K562 (cell line): Measurements from ENCODE around the gene ZC3H10. TPM values are rescaled to one million over a fixed set of nuclear protein-coding genes. Genes with fewer than 3 reads are reported as not detected.

ENCODE experiments used
- ATAC-seq: fragments of 200-7000 bp; cut with Tn5 transposase; 3 replicates; pipeline ENCODE4 v1.9.1; 2020; ENCODE audit warnings: moderate library complexity
- BruUV-seq: library from RNA; stranded (reverse); fragments of 400-500 nt; replicated peaks from 2 replicates; lab custom pipeline; 2021; lab: Mats Ljungman, UMichigan
- CTCF ChIA-PET: fragments of 300-600 bp; formaldehyde crosslinking; extraction: SDS; loops from one replicate; lab custom pipeline; 2021; ENCODE audit warnings: low intra/inter-chr PET ratio; lab: Yijun Ruan, JAX
- POLR2A ChIA-PET: fragments of 300-600, 350-650 bp; sonication (Branson Sonifier 250); formaldehyde crosslinking; extraction: SDS; loops from one replicate; lab custom pipeline; 2021; ENCODE audit warnings: antibody characterized with exemption, inconsistent platforms; lab: Yijun Ruan, JAX
- DNase-seq, 4 experiments: peaks; one replicate each; pipeline versions ENCODE4 v3.0.0 to v3.0.0-alpha.2; 2011 to 2018; ENCODE audit warnings: low spot score in 3 of 4, mixed read lengths in 3 of 4; ENCODE audit errors: extremely low read depth in 1 of 4
- FAIRE-seq: peaks from 2 replicates; lab custom pipeline; 2011; peaks lifted over from hg19 to GRCh38; lab: Jason Lieb, UNC
- H2AFZ ChIP-seq: 2 replicates; pipeline ENCODE4 v1.6.0; 2011; ENCODE audit warnings: low read depth, low read length, control low read depth, inconsistent platforms
- H3K27ac ChIP-seq: fragments of 200-600 bp; 3 replicates; pipeline ENCODE4 v1.8.0; 2011; ENCODE audit warnings: low read depth, mild to moderate bottlenecking, control low read depth, inconsistent platforms, low read length, moderate library complexity, mixed read lengths; ENCODE audit errors: extremely low read depth
- H3K27me3 ChIP-seq, 2 experiments: fragments of 300-600 bp in 1 of 2; 2 replicates in 1 of 2; 3 replicates in 1 of 2; pipeline versions ENCODE4 v1.6.0 to v1.8.0; 2011; ENCODE audit warnings: inconsistent platforms in 2 of 2, low read length in 2 of 2, mild to moderate bottlenecking in 1 of 2, mixed read lengths in 1 of 2, moderate library complexity in 1 of 2; ENCODE audit not compliant: control insufficient read depth in 2 of 2, insufficient read depth in 2 of 2
- H3K36me3 ChIP-seq: fragments of 300-600 bp; 3 replicates; pipeline ENCODE4 v1.8.0; 2011; ENCODE audit warnings: mild to moderate bottlenecking, low read length, inconsistent platforms; ENCODE audit not compliant: control insufficient read depth, insufficient read depth
- H3K4me1 ChIP-seq, 2 experiments: fragments of 200-600 bp in 1 of 2; replicated peaks in 1 of 2; 2 replicates in 1 of 2; 3 replicates in 1 of 2; pipeline versions ENCODE4 v1.5.1 to v1.8.0; 2011; ENCODE audit warnings: inconsistent platforms in 2 of 2, low read length in 2 of 2, mild to moderate bottlenecking in 1 of 2, mixed read lengths in 1 of 2, moderate library complexity in 1 of 2; ENCODE audit not compliant: control insufficient read depth in 2 of 2, insufficient read depth in 2 of 2
- H3K4me2 ChIP-seq: 2 replicates; pipeline ENCODE4 v1.6.1; 2011; ENCODE audit warnings: low read length, control low read depth, inconsistent platforms, mixed read lengths; ENCODE audit not compliant: insufficient read depth
- H3K4me3 ChIP-seq: fragments of 200-600 bp; sonication (generic), shearing (Covaris generic); 2 replicates; pipeline ENCODE4 v1.5.1; 2016; ENCODE audit warnings: control low read depth, inconsistent platforms
- H3K79me2 ChIP-seq: fragments of 200-600 bp; 3 replicates; pipeline ENCODE4 v1.8.0; 2011; ENCODE audit warnings: low read length, inconsistent platforms; ENCODE audit not compliant: control insufficient read depth, insufficient read depth
- H3K9ac ChIP-seq, 2 experiments: 2 replicates each; pipeline versions ENCODE4 v1.6.0 to v1.6.1; 2011; ENCODE audit warnings: low read depth in 2 of 2, low read length in 2 of 2, control low read depth in 1 of 2, inconsistent platforms in 1 of 2, mild to moderate bottlenecking in 1 of 2, mixed read lengths in 1 of 2; ENCODE audit not compliant: insufficient read depth in 1 of 2
- H3K9me1 ChIP-seq: one replicate; pipeline ENCODE4 v1.6.0; 2011; ENCODE audit warnings: inconsistent platforms, mild to moderate bottlenecking, low read length, moderate library complexity; ENCODE audit not compliant: control insufficient read depth, insufficient read depth
- H3K9me3 ChIP-seq: replicated peaks from 2 replicates; pipeline ENCODE4 v1.5.1; 2011; ENCODE audit warnings: low read depth, low read length, inconsistent platforms; ENCODE audit not compliant: control insufficient read depth, insufficient read depth
- H4K20me1 ChIP-seq: replicated peaks from 2 replicates; pipeline ENCODE4 v1.6.1; 2011; ENCODE audit warnings: low read length, inconsistent platforms, mixed read lengths; ENCODE audit not compliant: control insufficient read depth, insufficient read depth
- HMG20A ChIP-seq: fragments of 450-650 bp; formaldehyde crosslinking; conservative IDR thresholded peaks from 2 replicates; pipeline ENCODE4 v1.4.0; 2020; ENCODE audit warnings: mild to moderate bottlenecking, mixed read lengths
- MAFG ChIP-seq: fragments of 450-650 bp; conservative IDR thresholded peaks from 2 replicates; pipeline ENCODE4 v1.6.1; 2016; ENCODE audit warnings: missing genetic modification characterization, missing compliant biosample characterization
- POLR2G ChIP-seq: fragments of 200-400 bp; formaldehyde crosslinking; IDR thresholded peaks from 2 replicates; pipeline ENCODE4 v1.6.1; 2017; ENCODE audit warnings: low read depth, mild to moderate bottlenecking, antibody characterized with exemption, low read length, moderate library complexity
- RBFOX2 ChIP-seq: fragments of 200-400 bp; formaldehyde crosslinking; IDR thresholded peaks from 2 replicates; pipeline ENCODE4 v1.6.1; 2017; ENCODE audit warnings: low read depth, mild to moderate bottlenecking, low read length, moderate library complexity
- ZNF75A ChIP-seq: fragments of 450-650 bp; formaldehyde crosslinking; IDR thresholded peaks from 2 replicates; pipeline ENCODE4 v1.4.0; 2020; ENCODE audit warnings: mild to moderate bottlenecking
- WGBS: fragments of 100-300 bp; shearing (Covaris generic); methylation state at CpG from one replicate; pipeline ENCODE4 v1.1.6; 2016; ENCODE audit warnings: low coverage, mixed read lengths; ENCODE audit not compliant: insufficient coverage; ENCODE audit errors: missing lambda C conversion rate; 5-methylcytosine and 5-hydroxymethylcytosine counted together
- in situ Hi-C: fragments of 300-500 bp; cut with MboI; formaldehyde crosslinking; loops from 4 replicates; pipeline ENCODE4 v1.15.0; 2018; ENCODE audit warnings: inconsistent platforms, mixed read lengths
- intact Hi-C: fragments of 100-400 bp; cut with micrococcal nuclease; formaldehyde crosslinking; loops from 2 replicates; pipeline ENCODE4 v1.14.2; 2022
- polyA plus RNA-seq, 8 experiments: library from polyadenylated mRNA; depleted of rRNA in 4 of 8; stranded (reverse) in 5 of 8; unstranded in 3 of 8; fragments of >200 nt; fragmentation: Nextera tagmentation in 2 of 8; fragmentation: Illumina TruSeq in 1 of 8; extraction: Ambion mirVana in 2 of 8; extraction: Trizol in 1 of 8; gene quantifications; 2 replicates each; pipeline versions ENCODE4 v1.2.1 to v1.2.3, GENCODE V29; 2011 to 2014; ENCODE audit warnings: inconsistent platforms in 1 of 8, missing spikeins in 1 of 8
- total RNA-seq, 7 experiments: library from RNA; depleted of rRNA in 6 of 7; stranded (reverse); fragments of >200 nt in 6 of 7; fragmentation: Illumina TruSeq in 2 of 7; extraction: Trizol in 2 of 7; gene quantifications; 2 replicates each; pipeline versions ENCODE4 v1.2.1 to v1.2.3, GENCODE V29; 2011 to 2021; ENCODE audit warnings: low replicate concordance in 1 of 7

ZC3H10 gene
- total and polyA plus RNA-seq, 9 of the 15 experiments (the other 6 are each of a cell fraction or from before 2014, with no cell fraction given) = 0.31 to 4.1 (median 1.6) TPM

DNA sequence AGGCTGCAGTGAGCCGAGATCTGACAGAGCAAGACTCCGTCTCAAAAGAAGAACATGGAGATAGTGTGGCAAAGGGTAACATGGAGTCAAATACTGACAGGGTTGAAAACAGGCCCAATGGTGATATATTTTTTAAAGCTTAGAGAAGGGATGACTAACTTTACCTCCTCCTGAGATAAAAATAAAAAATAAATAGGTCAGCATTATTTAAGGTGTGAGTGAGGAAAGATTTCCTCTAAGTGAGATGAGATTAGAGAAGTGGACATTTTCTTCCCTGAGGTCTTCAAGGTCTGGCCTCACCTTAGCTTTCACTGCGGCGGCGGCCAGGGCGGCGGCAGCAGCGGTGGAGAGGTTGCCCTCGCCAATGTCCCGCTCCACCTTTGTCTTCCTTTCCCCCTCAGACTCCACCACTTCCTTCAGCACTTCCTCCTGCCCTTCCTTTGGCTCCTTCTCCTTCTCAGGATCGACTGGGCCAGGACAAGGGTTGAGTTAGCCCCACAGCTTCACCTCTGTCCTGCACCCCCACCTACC lies 51.2 kb downstream of the ZC3H10 start (continued):
- TF ChIP-seq MAFG (tag) = peak; percentile 63

DNA sequence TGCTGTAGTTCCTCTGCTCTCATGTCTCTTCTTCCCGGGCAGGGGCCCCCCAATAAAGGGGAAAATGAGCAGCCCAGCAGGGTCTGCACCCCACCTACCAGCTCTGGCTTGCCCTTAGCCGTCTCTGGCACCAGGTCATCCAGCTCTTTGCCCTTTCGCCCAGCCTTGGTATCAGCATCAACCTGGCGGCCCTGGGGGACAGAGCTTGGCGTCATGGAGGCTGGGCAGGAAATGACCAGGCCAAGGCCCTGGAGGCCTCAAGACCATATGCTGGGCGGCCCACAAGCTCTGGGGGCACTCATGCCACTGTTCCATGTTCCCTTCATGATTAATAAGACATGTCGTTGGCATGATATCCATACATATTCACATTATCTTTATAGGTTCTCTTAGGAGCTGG lies 54.8 kb downstream of the ZC3H10 start:
- BruUV-seq = no TSS peak
- no peak overlapping the region for H3K4me2 ChIP-seq
- TF ChIP-seq POLR2G (peak; percentile 52), ZNF75A (no peak), HMG20A (CRISPR knock-in tag) (no peak), RBFOX2 (peak; percentile 47; the same call in 1 of the 2 replicates)
- no peaks in the 10 kb centered on the region for H4K20me1 ChIP-seq
- in situ Hi-C loops = no loop called here
- H3K36me3 ChIP-seq = peaks cover 89% of the 10 kb centered on the region
- H3K27ac ChIP-seq = no peak overlapping the region
- CTCF ChIA-PET = no interaction called here
- no peak for FAIRE-seq
- intact Hi-C loops = no loop called here
- H3K9me1 ChIP-seq = no peaks in the 10 kb centered on the region
- H3K4me3 ChIP-seq = no peak overlapping the region
- H3K4me1 ChIP-seq = peaks cover 0 to 3% of the 10 kb centered on the region in 2 experiments; a peak in 2 of 5 replicates
- no peak for ATAC-seq
- POLR2A ChIA-PET = interaction anchor here (1.1 to 8.7 kb wide), 3 partner anchors 10 to 31 kb away, joined by 3 to 124 read pairs (median 4); partner anchors contain the start of gene MYL6
- 94% methylated on average over 7 of the region's 7 CpGs for WGBS
- H3K9me3 ChIP-seq = no peaks in the 10 kb centered on the region
- no peak for DNase-seq
- no peaks in the 10 kb centered on the region for H3K27me3 ChIP-seq
- H3K9ac ChIP-seq = no peak overlapping the region
- H2AFZ ChIP-seq = no peak overlapping the region
- no peaks in the 10 kb centered on the region for H3K79me2 ChIP-seq

Other genes with a start within 250 kb of the ZC3H10 start
Only the 7 nearest of the 26 such genes appear.
- 3.6 and 4.2 TPM in 2 replicates for gene ERBB3, start 38.1 kb upstream of the ZC3H10 start, total RNA-seq (2014; rRNA removed)
- gene ERBB3, start 38.1 kb upstream of the ZC3H10 start, total RNA-seq (2014; rRNA removed; fragmentation: Illumina TruSeq; extraction: Trizol) = 2.6 and 3.1 TPM in 2 replicates
- gene ERBB3, start 38.1 kb upstream of the ZC3H10 start, total RNA-seq (2015; rRNA removed; fragmentation: Illumina TruSeq; extraction: Trizol) = 2.0 and 2.6 TPM in 2 replicates
- gene ERBB3, start 38.1 kb upstream of the ZC3H10 start, total RNA-seq (2021) = 5.1 and 5.5 TPM in 2 replicates
- 5.3 and 12.2 TPM in 2 replicates for gene ERBB3, start 38.1 kb upstream of the ZC3H10 start, polyA plus RNA-seq (2011; rRNA removed)
- 4.0 and 5.4 TPM in 2 replicates for gene ERBB3, start 38.1 kb upstream of the ZC3H10 start, polyA plus RNA-seq (2014; fragmentation: Illumina TruSeq; extraction: Trizol)
- 1 to 10 TPM; 1.5 to 1.8 TPM for gene ERBB3, start 38.1 kb upstream of the ZC3H10 start, polyA plus RNA-seq (2014; fragmentation: Nextera tagmentation; extraction: Ambion mirVana)
- 3.8 and 7.4 TPM in 2 replicates for gene ERBB3, start 38.1 kb upstream of the ZC3H10 start, polyA plus RNA-seq (2014; rRNA removed)
- gene PA2G4, start 13.7 kb upstream of the ZC3H10 start, total RNA-seq (2014; rRNA removed) = 740 and 811 TPM in 2 replicates
- gene PA2G4, start 13.7 kb upstream of the ZC3H10 start, total RNA-seq (2014; rRNA removed; fragmentation: Illumina TruSeq; extraction: Trizol) = 547 and 561 TPM in 2 replicates
- gene PA2G4, start 13.7 kb upstream of the ZC3H10 start, total RNA-seq (2015; rRNA removed; fragmentation: Illumina TruSeq; extraction: Trizol) = 712 TPM in 2 replicates
- gene PA2G4, start 13.7 kb upstream of the ZC3H10 start, total RNA-seq (2021) = 463 and 470 TPM in 2 replicates
- gene PA2G4, start 13.7 kb upstream of the ZC3H10 start, polyA plus RNA-seq (2011; rRNA removed) = 650 and 925 TPM in 2 replicates
- 777 and 884 TPM in 2 replicates for gene PA2G4, start 13.7 kb upstream of the ZC3H10 start, polyA plus RNA-seq (2014; fragmentation: Illumina TruSeq; extraction: Trizol)
- gene PA2G4, start 13.7 kb upstream of the ZC3H10 start, polyA plus RNA-seq (2014; fragmentation: Nextera tagmentation; extraction: Ambion mirVana) = 100 to 1,000 TPM; 230 to 303 TPM
- gene PA2G4, start 13.7 kb upstream of the ZC3H10 start, polyA plus RNA-seq (2014; rRNA removed) = 637 and 638 TPM in 2 replicates
- 4,680 and 5,042 TPM in 2 replicates for gene RPL41, start 1.6 kb upstream of the ZC3H10 start, total RNA-seq (2014; rRNA removed)
- gene RPL41, start 1.6 kb upstream of the ZC3H10 start, total RNA-seq (2014; rRNA removed; fragmentation: Illumina TruSeq; extraction: Trizol) = 4,828 and 4,834 TPM in 2 replicates
- gene RPL41, start 1.6 kb upstream of the ZC3H10 start, total RNA-seq (2015; rRNA removed; fragmentation: Illumina TruSeq; extraction: Trizol) = 4,355 and 4,529 TPM in 2 replicates
- gene RPL41, start 1.6 kb upstream of the ZC3H10 start, total RNA-seq (2021) = 3,403 and 3,805 TPM in 2 replicates
- 9,327 and 10,494 TPM in 2 replicates for gene RPL41, start 1.6 kb upstream of the ZC3H10 start, polyA plus RNA-seq (2011; rRNA removed)
- 5,551 and 5,604 TPM in 2 replicates for gene RPL41, start 1.6 kb upstream of the ZC3H10 start, polyA plus RNA-seq (2014; fragmentation: Illumina TruSeq; extraction: Trizol)
- over 10,000 TPM; 10,697 to 11,276 TPM for gene RPL41, start 1.6 kb upstream of the ZC3H10 start, polyA plus RNA-seq (2014; fragmentation: Nextera tagmentation; extraction: Ambion mirVana)
- gene RPL41, start 1.6 kb upstream of the ZC3H10 start, polyA plus RNA-seq (2014; rRNA removed) = 6,115 and 7,868 TPM in 2 replicates
- gene ESYT1, start 10.0 kb downstream of the ZC3H10 start, total RNA-seq (2014; rRNA removed) = 176 and 237 TPM in 2 replicates
- 113 and 132 TPM in 2 replicates for gene ESYT1, start 10.0 kb downstream of the ZC3H10 start, total RNA-seq (2014; rRNA removed; fragmentation: Illumina TruSeq; extraction: Trizol)
- gene ESYT1, start 10.0 kb downstream of the ZC3H10 start, total RNA-seq (2015; rRNA removed; fragmentation: Illumina TruSeq; extraction: Trizol) = 132 and 133 TPM in 2 replicates
- gene ESYT1, start 10.0 kb downstream of the ZC3H10 start, total RNA-seq (2021) = 237 and 251 TPM in 2 replicates
- gene ESYT1, start 10.0 kb downstream of the ZC3H10 start, polyA plus RNA-seq (2011; rRNA removed) = 164 and 228 TPM in 2 replicates
- gene ESYT1, start 10.0 kb downstream of the ZC3H10 start, polyA plus RNA-seq (2014; fragmentation: Illumina TruSeq; extraction: Trizol) = 396 and 420 TPM in 2 replicates
- gene ESYT1, start 10.0 kb downstream of the ZC3H10 start, polyA plus RNA-seq (2014; fragmentation: Nextera tagmentation; extraction: Ambion mirVana) = 100 to 1,000 TPM; 156 to 194 TPM
- gene ESYT1, start 10.0 kb downstream of the ZC3H10 start, polyA plus RNA-seq (2014; rRNA removed) = 146 and 160 TPM in 2 replicates
- gene MYL6B, start 34.3 kb downstream of the ZC3H10 start, total RNA-seq (2014; rRNA removed) = 67.3 and 70.7 TPM in 2 replicates
- 32.9 and 42.8 TPM in 2 replicates for gene MYL6B, start 34.3 kb downstream of the ZC3H10 start, total RNA-seq (2014; rRNA removed; fragmentation: Illumina TruSeq; extraction: Trizol)
- gene MYL6B, start 34.3 kb downstream of the ZC3H10 start, total RNA-seq (2015; rRNA removed; fragmentation: Illumina TruSeq; extraction: Trizol) = 65.2 and 69.4 TPM in 2 replicates
- gene MYL6B, start 34.3 kb downstream of the ZC3H10 start, total RNA-seq (2021) = 77.3 and 95.4 TPM in 2 replicates
- 65.7 and 66.5 TPM in 2 replicates for gene MYL6B, start 34.3 kb downstream of the ZC3H10 start, polyA plus RNA-seq (2011; rRNA removed)
- 55.7 and 65.2 TPM in 2 replicates for gene MYL6B, start 34.3 kb downstream of the ZC3H10 start, polyA plus RNA-seq (2014; fragmentation: Illumina TruSeq; extraction: Trizol)
- 10 to 100 TPM; 48.2 to 68.6 TPM for gene MYL6B, start 34.3 kb downstream of the ZC3H10 start, polyA plus RNA-seq (2014; fragmentation: Nextera tagmentation; extraction: Ambion mirVana)
- 69.7 and 75.5 TPM in 2 replicates for gene MYL6B, start 34.3 kb downstream of the ZC3H10 start, polyA plus RNA-seq (2014; rRNA removed)
- 732 and 768 TPM in 2 replicates for gene MYL6, start 40.1 kb downstream of the ZC3H10 start, total RNA-seq (2014; rRNA removed)
- 816 and 934 TPM in 2 replicates for gene MYL6, start 40.1 kb downstream of the ZC3H10 start, total RNA-seq (2014; rRNA removed; fragmentation: Illumina TruSeq; extraction: Trizol)
- gene MYL6, start 40.1 kb downstream of the ZC3H10 start, total RNA-seq (2015; rRNA removed; fragmentation: Illumina TruSeq; extraction: Trizol) = 939 and 958 TPM in 2 replicates
- gene MYL6, start 40.1 kb downstream of the ZC3H10 start, total RNA-seq (2021) = 535 and 557 TPM in 2 replicates
- gene MYL6, start 40.1 kb downstream of the ZC3H10 start, polyA plus RNA-seq (2011; rRNA removed) = 1,427 and 1,548 TPM in 2 replicates
- 745 and 824 TPM in 2 replicates for gene MYL6, start 40.1 kb downstream of the ZC3H10 start, polyA plus RNA-seq (2014; fragmentation: Illumina TruSeq; extraction: Trizol)
- gene MYL6, start 40.1 kb downstream of the ZC3H10 start, polyA plus RNA-seq (2014; fragmentation: Nextera tagmentation; extraction: Ambion mirVana) = 1,000 to 10,000 TPM; 1,377 to 1,664 TPM
- gene MYL6, start 40.1 kb downstream of the ZC3H10 start, polyA plus RNA-seq (2014; rRNA removed) = 954 and 1,028 TPM in 2 replicates
- 30.8 and 32.4 TPM in 2 replicates for gene SMARCC2, start 71.2 kb downstream of the ZC3H10 start, total RNA-seq (2014; rRNA removed)
- gene SMARCC2, start 71.2 kb downstream of the ZC3H10 start, total RNA-seq (2014; rRNA removed; fragmentation: Illumina TruSeq; extraction: Trizol) = 36.6 and 41.1 TPM in 2 replicates
- gene SMARCC2, start 71.2 kb downstream of the ZC3H10 start, total RNA-seq (2015; rRNA removed; fragmentation: Illumina TruSeq; extraction: Trizol) = 35.0 and 35.9 TPM in 2 replicates
- 70.2 and 86.0 TPM in 2 replicates for gene SMARCC2, start 71.2 kb downstream of the ZC3H10 start, total RNA-seq (2021)
- 45.1 and 64.6 TPM in 2 replicates for gene SMARCC2, start 71.2 kb downstream of the ZC3H10 start, polyA plus RNA-seq (2011; rRNA removed)
- 75.9 and 84.8 TPM in 2 replicates for gene SMARCC2, start 71.2 kb downstream of the ZC3H10 start, polyA plus RNA-seq (2014; fragmentation: Illumina TruSeq; extraction: Trizol)
- gene SMARCC2, start 71.2 kb downstream of the ZC3H10 start, polyA plus RNA-seq (2014; fragmentation: Nextera tagmentation; extraction: Ambion mirVana) = 10 to 100 TPM; 11.9 to 29.1 TPM
- 49.8 and 54.0 TPM in 2 replicates for gene SMARCC2, start 71.2 kb downstream of the ZC3H10 start, polyA plus RNA-seq (2014; rRNA removed)